Measurements from ENCODE around the gene RBM5.

GRCh38 chr3:50125541-50126286 is 37.0 kb downstream of the RBM5 start:
- TF ChIP-seq, protein P1, sequence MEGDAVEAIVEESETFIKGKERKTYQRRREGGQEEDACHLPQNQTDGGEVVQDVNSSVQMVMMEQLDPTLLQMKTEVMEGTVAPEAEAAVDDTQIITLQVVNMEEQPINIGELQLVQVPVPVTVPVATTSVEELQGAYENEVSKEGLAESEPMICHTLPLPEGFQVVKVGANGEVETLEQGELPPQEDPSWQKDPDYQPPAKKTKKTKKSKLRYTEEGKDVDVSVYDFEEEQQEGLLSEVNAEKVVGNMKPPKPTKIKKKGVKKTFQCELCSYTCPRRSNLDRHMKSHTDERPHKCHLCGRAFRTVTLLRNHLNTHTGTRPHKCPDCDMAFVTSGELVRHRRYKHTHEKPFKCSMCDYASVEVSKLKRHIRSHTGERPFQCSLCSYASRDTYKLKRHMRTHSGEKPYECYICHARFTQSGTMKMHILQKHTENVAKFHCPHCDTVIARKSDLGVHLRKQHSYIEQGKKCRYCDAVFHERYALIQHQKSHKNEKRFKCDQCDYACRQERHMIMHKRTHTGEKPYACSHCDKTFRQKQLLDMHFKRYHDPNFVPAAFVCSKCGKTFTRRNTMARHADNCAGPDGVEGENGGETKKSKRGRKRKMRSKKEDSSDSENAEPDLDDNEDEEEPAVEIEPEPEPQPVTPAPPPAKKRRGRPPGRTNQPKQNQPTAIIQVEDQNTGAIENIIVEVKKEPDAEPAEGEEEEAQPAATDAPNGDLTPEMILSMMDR (IDR thresholded peaks at IDR 0.05), result no peak
- TF ChIP-seq EZH2 (IDR thresholded peaks at IDR 0.05; ENCODE audit: borderline replicate concordance, insufficient read depth, low read depth, low read length, poor library complexity, severe bottlenecking), result no peak

Data from B cell (primary cell).